BLaER1 treated with 17β-estradiol and CSF1 and Interleukin-3, amounts not matched to agents 10 nM and 100 nM (cell line): ENCODE measurements around the gene GPR15.
A peak's percentile ranks its signal among the peaks of the same experiment; 100 is the strongest.

Source experiments
- H3K27ac ChIP-seq, 11 experiments: shearing (Covaris generic); formaldehyde crosslinking; 2 replicates each; pipeline ENCODE4 v1.8.1; 2022
- H3K27me3 ChIP-seq, 11 experiments: shearing (Covaris generic); formaldehyde crosslinking; 2 replicates each; pipeline ENCODE4 v1.8.1; 2022
- H3K36me3 ChIP-seq, 11 experiments: shearing (Covaris generic); formaldehyde crosslinking; 2 replicates each; pipeline ENCODE4 v1.8.1; 2022
- H3K4me1 ChIP-seq, 10 experiments: shearing (Covaris generic); formaldehyde crosslinking; 2 replicates each; pipeline ENCODE4 v1.8.1; 2022
- H3K4me2 ChIP-seq, 11 experiments: shearing (Covaris generic); formaldehyde crosslinking; 2 replicates each; pipeline ENCODE4 v1.8.1; 2022
- H3K4me3 ChIP-seq, 10 experiments: shearing (Covaris generic); formaldehyde crosslinking; 2 replicates each; pipeline ENCODE4 v1.8.1; 2022
- H3K9ac ChIP-seq, 11 experiments: shearing (Covaris generic); formaldehyde crosslinking; 2 replicates each; pipeline ENCODE4 v1.8.1; 2022
- H3K9me3 ChIP-seq, 11 experiments: shearing (Covaris generic); formaldehyde crosslinking; replicated peaks in 1 of 11; 2 replicates each; pipeline ENCODE4 v1.8.1; 2022
- H4K20me1 ChIP-seq, 11 experiments: shearing (Covaris generic); formaldehyde crosslinking; 2 replicates each; pipeline ENCODE4 v1.8.1; 2022
- Cebpa-rat ChIP-seq, 11 experiments: shearing (Covaris generic); IDR thresholded peaks; 2 replicates each; pipeline ENCODE4 v1.8.1; 2022

GPR15 gene

GRCh38 chr3:98567666-98568270, 36.0 kb downstream of the GPR15 start:
- no peak for TF ChIP-seq Cebpa-rat (IDR thresholded peaks at IDR 0.05)
- no peak overlapping the region for H3K4me3 ChIP-seq
- H3K9ac ChIP-seq: no peak overlapping the region
- peaks cover 19 to 49% (median 38%) of the 10 kb centered on the region in 10 experiments for H3K4me1 ChIP-seq
- H4K20me1 ChIP-seq: no peaks in the 10 kb centered on the region
- H3K9me3 ChIP-seq: peaks cover 0 to 6% (median 0%) of the 10 kb centered on the region in 11 experiments; a peak in 2 of 22 replicates
- H3K4me2 ChIP-seq: peak overlapping the region in 4 of 11 experiments; percentile 1 to 17 (median 13); a peak in 4 of 22 replicates
- no peaks in the 10 kb centered on the region for H3K36me3 ChIP-seq
- H3K27ac ChIP-seq: peak overlapping the region in 2 of 11 experiments; percentile 7 to 32; a peak in 3 of 22 replicates
- H3K27me3 ChIP-seq: no peaks in the 10 kb centered on the region

DNA sequence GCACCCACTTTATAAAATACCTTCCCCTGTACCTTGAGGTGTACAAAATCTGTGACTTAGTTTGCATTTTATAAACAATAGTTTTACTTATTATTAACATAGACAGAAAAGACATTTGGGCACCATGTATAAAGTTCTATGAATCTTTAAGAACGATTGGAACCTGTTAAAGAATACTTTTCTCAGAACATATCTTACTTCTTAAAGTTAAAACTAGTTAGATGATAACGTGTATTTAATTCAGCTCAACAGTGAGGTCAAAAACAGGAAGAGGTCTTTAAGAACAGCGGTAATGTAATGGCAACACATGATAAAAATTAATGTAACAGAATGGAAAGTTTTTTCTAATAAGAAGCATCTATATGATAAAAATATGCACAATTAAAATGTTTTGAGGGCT, 36.6 kb downstream of the GPR15 start:
- Histone ChIP-seq H3K4me2 (no peak overlapping the region), H3K27me3 (no peaks in the 10 kb centered on the region)

GRCh38 chr3:98573181-98573728, 41.5 kb downstream of the GPR15 start:
- H3K36me3 ChIP-seq: peaks cover 14 to 25% (median 20%) of the 10 kb centered on the region in 11 experiments; a peak in 21 of 22 replicates
- H3K9ac ChIP-seq: peak overlapping the region in 1 of 11 experiments; percentile 34; a peak in 1 of 22 replicates
- H4K20me1 ChIP-seq: no peaks in the 10 kb centered on the region; a peak in 1 of 22 replicates
- peaks cover 0 to 5% (median 0%) of the 10 kb centered on the region in 11 experiments; a peak in 2 of 22 replicates for H3K9me3 ChIP-seq
- TF ChIP-seq Cebpa-rat (IDR thresholded peaks at IDR 0.05): no peak
- H3K4me2 ChIP-seq: no peak overlapping the region
- peaks cover 0 to 9% (median 0%) of the 10 kb centered on the region in 10 experiments; a peak in 6 of 20 replicates for H3K4me1 ChIP-seq
- H3K27me3 ChIP-seq: no peaks in the 10 kb centered on the region
- no peak overlapping the region for H3K4me3 ChIP-seq
- H3K27ac ChIP-seq: peak overlapping the region in 2 of 11 experiments; percentile 11 to 33; a peak in 1 of 22 replicates

More for the DNA sequence above, 36.6 kb downstream of the GPR15 start:
- no peak for TF ChIP-seq Cebpa-rat (IDR thresholded peaks at IDR 0.05)
- H3K4me1 ChIP-seq: peaks cover 14 to 49% (median 32%) of the 10 kb centered on the region in 10 experiments
- H3K27ac ChIP-seq: no peak overlapping the region
- H3K9ac ChIP-seq: no peak overlapping the region
- H3K4me3 ChIP-seq: no peak overlapping the region
- H4K20me1 ChIP-seq: no peaks in the 10 kb centered on the region
- H3K9me3 ChIP-seq: peaks cover 0 to 6% (median 0%) of the 10 kb centered on the region in 11 experiments; a peak in 2 of 22 replicates
- no peaks in the 10 kb centered on the region for H3K36me3 ChIP-seq

GRCh38 chr3:98574132-98574531, 42.4 kb downstream of the GPR15 start:
- Histone ChIP-seq H3K9me3 (peaks cover 0 to 5% (median 0%) of the 10 kb centered on the region in 11 experiments; a peak in 2 of 22 replicates), H4K20me1 (no peaks in the 10 kb centered on the region; a peak in 1 of 22 replicates), H3K36me3 (peaks cover 22 to 34% (median 26%) of the 10 kb centered on the region in 11 experiments; a peak in 21 of 22 replicates), H3K27me3 (no peaks in the 10 kb centered on the region), H3K9ac (0 out of 22 replicates have a peak overlapping the region, but pooled peaks of 1 of the 11 experiments have one; percentile 7), H3K4me1 (peaks cover 0 to 9% (median 0%) of the 10 kb centered on the region in 10 experiments; a peak in 5 of 20 replicates), H3K4me3 (no peak overlapping the region), H3K4me2 (no peak overlapping the region), H3K27ac (no peak overlapping the region)
- TF ChIP-seq Cebpa-rat (IDR thresholded peaks at IDR 0.05): no peak

DNA sequence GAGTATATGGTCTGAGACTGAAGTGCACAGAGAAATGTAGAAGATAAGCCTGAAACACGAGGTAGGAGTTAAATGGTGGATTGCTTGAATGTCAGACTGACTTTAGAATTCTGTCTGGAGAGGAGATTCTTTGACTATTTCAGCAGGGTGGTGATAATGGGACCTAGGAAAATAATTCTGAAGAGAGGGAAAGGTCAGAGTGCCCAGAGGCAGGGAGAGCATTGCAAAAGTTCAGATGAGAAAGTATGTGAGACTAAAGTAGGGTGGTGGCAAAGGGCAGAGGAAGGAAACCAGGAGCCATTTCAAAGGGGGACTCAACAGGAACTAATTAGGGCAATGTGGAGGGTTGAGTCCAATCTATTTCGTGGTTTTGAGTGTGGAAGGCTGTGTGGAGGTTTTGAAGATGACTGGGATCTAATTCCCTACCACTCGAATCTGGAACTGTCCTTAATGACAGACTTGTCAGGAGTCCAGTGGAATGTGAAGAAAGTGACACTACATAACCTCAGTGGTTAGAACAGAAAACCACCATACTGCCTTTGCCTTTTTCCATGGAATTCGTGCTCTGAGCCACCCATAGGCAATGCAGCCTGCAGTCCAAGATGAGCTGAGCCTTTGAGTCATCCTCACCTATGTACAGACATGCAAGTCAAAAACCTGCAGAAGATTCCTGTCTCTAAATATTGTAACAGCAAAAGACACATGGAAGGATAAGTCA, 45.6 kb downstream of the GPR15 start:
- H3K36me3 ChIP-seq: peaks cover 46 to 65% (median 55%) of the 10 kb centered on the region in 11 experiments
- peaks cover 0 to 9% (median 0%) of the 10 kb centered on the region in 10 experiments; a peak in 5 of 20 replicates for H3K4me1 ChIP-seq
- peaks cover 0 to 6% (median 0%) of the 10 kb centered on the region in 11 experiments; a peak in 2 of 22 replicates for H4K20me1 ChIP-seq
- peaks cover 0 to 5% (median 0%) of the 10 kb centered on the region in 11 experiments; a peak in 2 of 22 replicates for H3K9me3 ChIP-seq
- H3K27ac ChIP-seq: no peak overlapping the region
- no peak overlapping the region for H3K4me3 ChIP-seq
- no peaks in the 10 kb centered on the region for H3K27me3 ChIP-seq
- H3K4me2 ChIP-seq: no peak overlapping the region
- H3K9ac ChIP-seq: no peak overlapping the region
- TF ChIP-seq Cebpa-rat (IDR thresholded peaks at IDR 0.05): no peak

DNA sequence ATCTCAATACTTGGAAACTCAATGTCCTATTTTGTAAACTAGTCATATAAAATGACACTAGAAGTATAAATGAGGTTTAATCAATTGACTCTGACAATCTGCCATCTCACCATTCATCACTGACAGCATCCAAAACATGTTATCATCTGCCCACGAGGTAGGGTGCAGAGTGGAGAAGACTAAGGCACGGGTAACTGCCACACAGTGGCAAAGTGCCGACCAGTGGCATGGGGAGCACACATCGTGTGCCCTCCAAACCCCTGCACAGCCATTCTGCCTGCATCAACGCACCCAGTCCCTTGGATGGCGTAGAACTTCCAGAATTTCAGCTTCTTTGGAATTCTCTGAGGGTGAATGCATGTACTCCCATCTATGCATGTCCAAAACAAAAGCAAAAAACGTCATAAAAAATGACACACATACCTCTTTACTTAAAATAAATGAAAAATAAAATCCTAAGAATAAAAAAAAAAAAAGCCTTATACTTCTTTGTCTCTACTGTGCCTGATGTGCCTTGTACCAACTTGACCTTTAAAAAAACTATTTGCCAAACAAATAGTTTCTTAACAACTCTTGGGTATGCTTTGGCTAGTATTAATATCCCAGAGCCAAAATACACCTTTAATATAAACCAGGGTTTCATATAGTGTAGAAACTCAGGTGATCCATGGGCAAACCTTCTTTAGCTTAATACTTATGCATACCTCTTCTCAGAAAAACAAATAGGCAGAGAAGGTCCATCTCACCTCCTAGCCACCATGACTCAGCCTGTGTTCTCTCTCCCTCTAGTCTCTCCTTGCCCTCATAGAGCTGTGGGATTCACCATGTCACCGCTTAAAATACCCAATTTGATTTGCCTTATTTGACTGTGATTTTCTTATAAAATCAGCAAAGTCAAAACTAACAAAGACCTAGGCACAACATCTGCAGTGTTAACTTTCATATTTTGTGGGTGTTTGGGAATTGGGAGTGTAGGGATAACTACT, 48.9 kb downstream of the GPR15 start:
- Histone ChIP-seq H3K9me3 (peaks cover 0 to 9% (median 0%) of the 10 kb centered on the region in 11 experiments; a peak in 2 of 22 replicates), H3K4me2 (no peak overlapping the region), H3K27me3 (no peaks in the 10 kb centered on the region), H3K36me3 (peaks cover 68 to 99% (median 88%) of the 10 kb centered on the region in 11 experiments), H3K27ac (no peak overlapping the region), H3K4me3 (no peak overlapping the region), H4K20me1 (peaks cover 0 to 6% (median 0%) of the 10 kb centered on the region in 11 experiments; a peak in 1 of 22 replicates), H3K4me1 (peaks cover 0 to 13% (median 2%) of the 10 kb centered on the region in 10 experiments; a peak in 7 of 20 replicates), H3K9ac (no peak overlapping the region)
- no peak for TF ChIP-seq Cebpa-rat (IDR thresholded peaks at IDR 0.05)

DNA sequence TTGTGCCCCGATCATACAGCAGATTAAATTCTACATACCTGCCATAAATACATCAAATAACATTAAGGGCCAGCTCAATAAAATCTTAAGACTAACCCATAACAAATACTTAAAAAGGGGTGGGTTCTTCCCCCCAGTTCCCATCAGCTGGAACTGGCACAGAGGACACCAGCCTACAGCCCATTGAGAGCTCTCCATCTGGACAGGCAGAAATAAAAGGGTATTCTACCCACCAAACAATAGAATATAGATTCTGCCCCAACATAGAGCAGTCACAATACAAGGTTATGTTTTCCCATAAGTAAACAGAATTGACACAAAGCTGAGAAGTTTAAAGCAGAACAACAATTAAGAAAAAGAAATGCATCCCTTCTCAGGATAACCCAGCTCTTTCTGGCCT, 49.7 kb downstream of the GPR15 start:
- Histone ChIP-seq H3K4me2 (no peak overlapping the region), H3K27me3 (no peaks in the 10 kb centered on the region), H3K4me1 (peaks cover 0 to 14% (median 2%) of the 10 kb centered on the region in 10 experiments; a peak in 7 of 20 replicates), H4K20me1 (peaks cover 0 to 6% (median 0%) of the 10 kb centered on the region in 11 experiments; a peak in 1 of 22 replicates), H3K9ac (no peak overlapping the region), H3K4me3 (no peak overlapping the region), H3K27ac (no peak overlapping the region), H3K36me3 (peaks cover 72 to 99% (median 90%) of the 10 kb centered on the region in 11 experiments), H3K9me3 (0 out of 22 replicates have a peak, but pooled peaks cover 0 to 6% (median 0%) of the 10 kb centered on the region in 11 experiments)
- no peak for TF ChIP-seq Cebpa-rat (IDR thresholded peaks at IDR 0.05)

DNA sequence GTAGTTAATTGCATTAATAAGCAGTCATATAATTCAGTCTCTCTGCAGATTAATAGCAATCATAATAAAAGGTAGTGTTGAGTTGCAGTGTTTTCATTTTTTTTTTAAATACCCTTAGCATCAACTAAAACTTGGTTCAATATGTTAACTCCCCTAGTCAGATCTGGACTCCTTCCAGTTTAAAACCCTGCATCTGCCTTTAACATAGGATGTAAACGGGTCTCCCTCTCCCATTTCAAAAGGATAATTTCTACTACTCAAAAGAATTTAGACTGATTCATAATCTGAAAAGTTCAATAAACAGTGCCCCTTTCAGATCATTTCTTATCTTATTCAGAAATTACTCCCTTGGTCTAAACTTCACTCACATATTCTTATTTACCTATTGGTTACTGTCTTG, 50.3 kb downstream of the GPR15 start:
- Histone ChIP-seq H3K4me1 (peaks cover 0 to 16% (median 2%) of the 10 kb centered on the region in 10 experiments; a peak in 7 of 20 replicates), H4K20me1 (peaks cover 0 to 6% (median 0%) of the 10 kb centered on the region in 11 experiments; a peak in 1 of 22 replicates), H3K9ac (no peak overlapping the region), H3K36me3 (peaks cover 71 to 100% (median 90%) of the 10 kb centered on the region in 11 experiments), H3K27me3 (no peaks in the 10 kb centered on the region), H3K4me2 (no peak overlapping the region), H3K4me3 (no peak overlapping the region), H3K9me3 (0 out of 22 replicates have a peak, but pooled peaks cover 0 to 6% (median 0%) of the 10 kb centered on the region in 11 experiments), H3K27ac (no peak overlapping the region)
- TF ChIP-seq Cebpa-rat (IDR thresholded peaks at IDR 0.05): no peak
